NCI-H774 (cell line): ENCODE results near the gene RAD51B.
"Not testable (repeated sequence)": the region's sequence is repeated elsewhere in the genome, so short reads cannot be mapped to it uniquely, and the experiment has no call there.

Experiments used
- DNase-seq: peaks from one replicate; lab custom pipeline; 2025; lab: John Stamatoyannopoulos, UW

The RAD51B gene

GRCh38 chr14:68279437-68279720, 459.8 kb downstream of the RAD51B start:
- no peak for DNase-seq

GRCh38 chr14:68279777-68280233, 460.2 kb downstream of the RAD51B start:
- no peak for DNase-seq

GRCh38 chr14:68281497-68281896, 461.9 kb downstream of the RAD51B start:
- no peak for DNase-seq

- DNase-seq, result no peak
These were observed 463.1 kb downstream of the RAD51B start for GRCh38 chr14:68282479-68283377.

GRCh38 chr14:68283378-68284123, 464.0 kb downstream of the RAD51B start:
- DNase-seq, result no peak

GRCh38 chr14:68284333-68284732, 464.8 kb downstream of the RAD51B start:
- no peak for DNase-seq

GRCh38 chr14:68284834-68285233, 465.3 kb downstream of the RAD51B start:
- no peak for DNase-seq

GRCh38 chr14:68285421-68286179, 466.0 kb downstream of the RAD51B start:
- DNase-seq, result no peak

GRCh38 chr14:68286667-68287066, 467.1 kb downstream of the RAD51B start:
- no peak for DNase-seq

GRCh38 chr14:68289452-68289851, 469.9 kb downstream of the RAD51B start:
- not testable (repeated sequence) for DNase-seq

GRCh38 chr14:68291820-68292219, 472.2 kb downstream of the RAD51B start:
- no peak for DNase-seq

GRCh38 chr14:68292441-68293215, 473.0 kb downstream of the RAD51B start:
- no peak for DNase-seq

GRCh38 chr14:68293404-68293803, 473.8 kb downstream of the RAD51B start:
- no peak for DNase-seq

- DNase-seq, result no peak
These were observed 475.8 kb downstream of the RAD51B start for GRCh38 chr14:68295316-68295816.

GRCh38 chr14:68297039-68297438, 477.5 kb downstream of the RAD51B start:
- no peak for DNase-seq

GRCh38 chr14:68297876-68298468, 478.4 kb downstream of the RAD51B start:
- DNase-seq, result no peak

- no peak for DNase-seq
These were observed 481.0 kb downstream of the RAD51B start for GRCh38 chr14:68300608-68301007.

- no peak for DNase-seq
These were observed 481.6 kb downstream of the RAD51B start for GRCh38 chr14:68301219-68301618.

GRCh38 chr14:68302938-68303337, 483.4 kb downstream of the RAD51B start:
- not testable (repeated sequence) for DNase-seq

GRCh38 chr14:68305738-68306137, 486.2 kb downstream of the RAD51B start:
- DNase-seq, result no peak
